Limb (tissue), 2 donors: ENCODE data around the gene ROR2.

Source experiments
- DNase-seq, 2 donors: peaks; one replicate each; pipeline ENCODE4 v3.0.0-alpha.2; 2016; ENCODE audit errors: extremely low spot score in 2 of 2

Gene ROR2

GRCh38 chr9:91843093-91843492 lies 106.9 kb downstream of the ROR2 start:
- no peak for DNase-seq

- DNase-seq: no peak
Observed at GRCh38 chr9:91842358-91843049, 107.5 kb downstream of the ROR2 start.

GRCh38 chr9:91841591-91841990 lies 108.4 kb downstream of the ROR2 start:
- DNase-seq: no peak

- DNase-seq: no peak
Observed at GRCh38 chr9:91840882-91841281, 109.1 kb downstream of the ROR2 start.

GRCh38 chr9:91840469-91840868 lies 109.6 kb downstream of the ROR2 start:
- no peak for DNase-seq

GRCh38 chr9:91839926-91840465 lies 110.0 kb downstream of the ROR2 start:
- DNase-seq: no peak

GRCh38 chr9:91837981-91838731 lies 111.9 kb downstream of the ROR2 start:
- DNase-seq: peak; percentile 27 to 72

GRCh38 chr9:91836515-91836914 lies 113.5 kb downstream of the ROR2 start:
- DNase-seq: no peak

- DNase-seq: no peak
Observed at GRCh38 chr9:91835632-91836031, 114.4 kb downstream of the ROR2 start.

GRCh38 chr9:91835216-91835615 lies 114.8 kb downstream of the ROR2 start:
- no peak for DNase-seq

- no peak for DNase-seq
Observed at GRCh38 chr9:91834740-91835139, 115.3 kb downstream of the ROR2 start.

- no peak for DNase-seq
Observed at GRCh38 chr9:91833878-91834255, 116.2 kb downstream of the ROR2 start.

- no peak for DNase-seq
Observed at GRCh38 chr9:91833096-91833877, 116.7 kb downstream of the ROR2 start.

- DNase-seq: no peak
Observed at GRCh38 chr9:91832322-91832721, 117.7 kb downstream of the ROR2 start.

- no peak for DNase-seq
Observed at GRCh38 chr9:91825866-91826265, 124.2 kb downstream of the ROR2 start.

- no peak for DNase-seq
Observed at GRCh38 chr9:91825422-91825821, 124.6 kb downstream of the ROR2 start.

- DNase-seq: peak in 1 of 2 donors; percentile 33
Observed at GRCh38 chr9:91824601-91825305, 125.3 kb downstream of the ROR2 start.

GRCh38 chr9:91824151-91824550 lies 125.9 kb downstream of the ROR2 start:
- DNase-seq: no peak

GRCh38 chr9:91820949-91821880 lies 128.8 kb downstream of the ROR2 start:
- DNase-seq: no peak

GRCh38 chr9:91820126-91820750 lies 129.8 kb downstream of the ROR2 start:
- DNase-seq: no peak
